Motor neuron (in vitro differentiated cells): ENCODE results near the gene CORT. TPM values are rescaled to one million over a fixed set of nuclear protein-coding genes. Genes with fewer than 3 reads are reported as not detected.
"Not testable (repeated sequence)": the region's sequence is repeated elsewhere in the genome, so short reads cannot be mapped to it uniquely, and the experiment has no call there.

Experiments used
- ATAC-seq, 8 experiments: fragments of 200-7000 bp; cut with Tn5 transposase; replicated peaks in 6 of 8; 2 replicates each; pipeline ENCODE4 v1.8.0; 2021; ENCODE audit warnings: mild to moderate bottlenecking in 8 of 8, moderate library complexity in 8 of 8
- H3K27ac ChIP-seq, 2 donors: fragments of 250-450 bp; sonication (Bioruptor Pico); 2 replicates each; pipeline ENCODE4 v1.9.0; 2021; ENCODE audit warnings: antibody characterized with exemption in 2 of 2, mild to moderate bottlenecking in 2 of 2, moderate library complexity in 1 of 2
- H3K4me1 ChIP-seq, 2 donors: fragments of 250-450 bp; sonication (Bioruptor Pico); replicated peaks in 1 of 2; 2 replicates each; pipeline ENCODE4 v1.6.1; 2021; ENCODE audit warnings: antibody characterized with exemption in 2 of 2, mild to moderate bottlenecking in 2 of 2, moderate library complexity in 1 of 2
- H3K4me3 ChIP-seq, 5 donors: fragments of 250-450 bp; sonication (Bioruptor Pico); 2 replicates each; pipeline ENCODE4 v1.9.0; 2021; ENCODE audit warnings: antibody characterized with exemption in 5 of 5, mild to moderate bottlenecking in 5 of 5, moderate library complexity in 4 of 5
- WGBS, 10 experiments: fragments of 450-650 bp; shearing (Covaris generic); methylation state at CpG; one replicate each; pipeline ENCODE4 v1.0.0; 2022; 5-methylcytosine and 5-hydroxymethylcytosine counted together
- in situ Hi-C, 9 experiments: fragments of 400-800 bp; cut with MboI; loops; one replicate each; pipeline ENCODE4 v1.15.0; 2021; ENCODE audit warnings: low sequenced_read_pairs in 9 of 9, low pct_unique_long_range_greater_than_20kb in 2 of 9; ENCODE audit not compliant: unreplicated experiment in 9 of 9
- total RNA-seq, 8 experiments: library from RNA; unstranded; fragments of 300-600 nt; gene quantifications; 2 replicates each; pipeline versions ENCODE4 v1.2.3 to v1.2.4, GENCODE V29; 2022

CORT gene
- total RNA-seq, 8 experiments from 2014 or later, result 0.94 to 2.7 (median 1.8) TPM

GRCh38 chr1:10425826-10426534 is 23.9 kb upstream of the CORT start:
- in situ Hi-C loops, result loop anchor here in 2 of 9 experiments (10.0 kb wide), 1 partner anchor 551 kb away; no protein-coding TSS in a partner anchor
- H3K4me3 ChIP-seq, H3K27ac ChIP-seq, ATAC-seq, H3K4me1 ChIP-seq: not testable (repeated sequence)
- WGBS, 10 experiments, result 33 to 63% (median 57%) methylated on average over 1 to 3 of the region's 21 CpGs; no CpG with 5 or more reads in 7 of the 10 experiments

GRCh38 chr1:10426535-10426848 is 23.3 kb upstream of the CORT start:
- in situ Hi-C loops, result loop anchor here in 2 of 9 experiments (10.0 kb wide), 1 partner anchor 552 kb away; no protein-coding TSS in a partner anchor

GRCh38 chr1:10428984-10429383 is 20.8 kb upstream of the CORT start:
- 60 to 100% (median 75%) methylated on average over 1 to 4 of the region's 5 CpGs; no CpG with 5 or more reads in 5 of the 10 experiments for WGBS, 10 experiments
- no peak overlapping the region for H3K27ac ChIP-seq
- ATAC-seq, result no peak
- H3K4me1 ChIP-seq, result peaks cover 14 to 21% of the 10 kb centered on the region in 2 donors
- in situ Hi-C loops, result loop anchor here in 2 of 9 experiments (10.0 kb wide), 1 partner anchor 554 kb away; no protein-coding TSS in a partner anchor
- no peak overlapping the region for H3K4me3 ChIP-seq

More at GRCh38 chr1:10426535-10426848, 23.3 kb upstream of the CORT start:
- not testable (repeated sequence) for H3K27ac ChIP-seq, H3K4me1 ChIP-seq, ATAC-seq, H3K4me3 ChIP-seq
- WGBS, 10 experiments, result no CpG with 5 or more reads among the region's 21 CpGs

- 0 to 58% (median 17%) methylated on average over 1 to 16 of the region's 16 CpGs; no CpG with 5 or more reads in 3 of the 10 experiments for WGBS, 10 experiments
- Histone ChIP-seq H3K27ac (peak overlapping the region in 1 of 2 donors; percentile 78), H3K4me3 (peak overlapping the region; percentile 63 to 93 (median 72)), H3K4me1 (peaks cover 14 to 21% of the 10 kb centered on the region in 2 donors)
- ATAC-seq, result no peak
- in situ Hi-C loops, result loop anchor here in 2 of 9 experiments (10.0 kb wide), 1 partner anchor 555 kb away; no protein-coding TSS in a partner anchor
Measured at GRCh38 chr1:10429868-10430215, 20.0 kb upstream of the CORT start.

- in situ Hi-C loops, result no loop called here
- peaks cover 14 to 21% of the 10 kb centered on the region in 2 donors for H3K4me1 ChIP-seq
- peak within 1 kb of the TSS; percentile 63 to 93 (median 72) for H3K4me3 ChIP-seq
- peak; percentile 84 to 92 (median 91) for ATAC-seq
- H3K27ac ChIP-seq, result peak within 1 kb of the TSS; percentile 62 to 78
- WGBS, 10 experiments, result 0 to 3% (median 0%) methylated on average over 1 to 10 of the region's 95 CpGs; no CpG with 5 or more reads in 5 of the 10 experiments
Measured at GRCh38 chr1:10430216-10431069, 19.4 kb upstream of the CORT start, which contains the start of gene CENPS. CENPS (plus strand) TSS chr1:10430433; CDS start chr1:10430518, 85 bp downstream.

- ATAC-seq, result peak in 6 of 8 experiments; percentile 1 to 17 (median 4)
- in situ Hi-C loops, result no loop called here
Measured at GRCh38 chr1:10431070-10431730, 18.6 kb upstream of the CORT start.

GRCh38 chr1:10432910-10433700 is 16.7 kb upstream of the CORT start:
- no peak overlapping the region for H3K4me3 ChIP-seq
- in situ Hi-C loops, result no loop called here
- H3K27ac ChIP-seq, result no peak overlapping the region
- 50 to 83% (median 69%) methylated on average over 2 to 13 of the region's 14 CpGs; no CpG with 5 or more reads in 1 of the 10 experiments for WGBS, 10 experiments
- ATAC-seq, result no peak
- peaks cover 14 to 21% of the 10 kb centered on the region in 2 donors for H3K4me1 ChIP-seq

More at GRCh38 chr1:10431070-10431730, 18.6 kb upstream of the CORT start:
- Histone ChIP-seq H3K4me3 (peak overlapping the region; percentile 63 to 93 (median 72)), H3K27ac (peak overlapping the region; percentile 62 to 78), H3K4me1 (peaks cover 14 to 21% of the 10 kb centered on the region in 2 donors)
- WGBS, 10 experiments, result 2 to 53% (median 15%) methylated on average over 5 to 28 of the region's 30 CpGs; no CpG with 5 or more reads in 2 of the 10 experiments

GRCh38 chr1:10433790-10434189 is 16.0 kb upstream of the CORT start:
- no peak for ATAC-seq
- H3K27ac ChIP-seq, result no peak overlapping the region
- peaks cover 14 to 26% of the 10 kb centered on the region in 2 donors for H3K4me1 ChIP-seq
- no peak overlapping the region for H3K4me3 ChIP-seq
- in situ Hi-C loops, result no loop called here
- WGBS, 10 experiments, result 86 to 100% (median 94%) methylated on average over 1 to 11 of the region's 11 CpGs

- Histone ChIP-seq H3K4me3 (no peak overlapping the region), H3K27ac (no peak overlapping the region), H3K4me1 (peaks cover 16 to 33% of the 10 kb centered on the region in 2 donors)
- 83 to 100% (median 94%) methylated on average over 1 to 5 of the region's 5 CpGs; no CpG with 5 or more reads in 1 of the 10 experiments for WGBS, 10 experiments
- in situ Hi-C loops, result no loop called here
- ATAC-seq, result no peak
Measured at GRCh38 chr1:10434590-10434989, 15.2 kb upstream of the CORT start.

- no peak for ATAC-seq
- Histone ChIP-seq H3K4me3 (no peak overlapping the region), H3K4me1 (peaks cover 21 to 42% of the 10 kb centered on the region in 2 donors), H3K27ac (no peak overlapping the region)
- in situ Hi-C loops, result no loop called here
- WGBS, 10 experiments, result 83 to 100% (median 100%) methylated on average over 1 of the region's 1 CpG; no CpG with 5 or more reads in 2 of the 10 experiments
Measured at GRCh38 chr1:10437052-10437451, 12.8 kb upstream of the CORT start.

- Histone ChIP-seq H3K27ac (no peak overlapping the region), H3K4me3 (no peak overlapping the region), H3K4me1 (peaks cover 15 to 29% of the 10 kb centered on the region in 2 donors)
- in situ Hi-C loops, result no loop called here
- peak in 3 of 8 experiments; percentile 21 to 67 (median 32) for ATAC-seq
- WGBS, 10 experiments, result 67 to 95% (median 86%) methylated on average over 2 to 7 of the region's 7 CpGs
Measured at GRCh38 chr1:10438677-10439163, 11.1 kb upstream of the CORT start.
